ENCODE measurements around the gene NKIRAS2.
A peak's percentile ranks its signal among the peaks of the same experiment; 100 is the strongest.

NKIRAS2 gene

GRCh38 chr17:42059815-42060214 lies 39.9 kb downstream of the NKIRAS2 start:
- no peak for DNase-seq

DNA sequence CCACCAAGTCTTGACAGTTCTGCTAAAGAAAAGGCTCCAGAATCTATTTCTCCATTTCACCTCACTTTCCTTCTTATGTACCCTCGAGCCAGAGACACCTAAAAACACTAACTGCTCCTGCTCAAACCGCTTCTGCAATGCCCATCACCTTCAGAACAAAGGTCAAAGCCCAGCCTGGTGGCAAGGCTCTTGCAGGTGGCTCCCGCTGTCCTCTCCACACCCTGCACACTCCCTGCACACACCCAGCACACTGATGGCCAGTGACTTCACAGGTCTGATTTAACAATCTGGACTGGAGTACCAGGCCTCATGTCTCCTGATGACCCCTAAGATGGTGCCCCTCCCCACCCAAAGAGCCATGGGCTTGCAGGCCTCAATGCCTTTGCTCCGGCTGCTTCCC lies 40.3 kb downstream of the NKIRAS2 start:
- DNase-seq: no peak

DNA sequence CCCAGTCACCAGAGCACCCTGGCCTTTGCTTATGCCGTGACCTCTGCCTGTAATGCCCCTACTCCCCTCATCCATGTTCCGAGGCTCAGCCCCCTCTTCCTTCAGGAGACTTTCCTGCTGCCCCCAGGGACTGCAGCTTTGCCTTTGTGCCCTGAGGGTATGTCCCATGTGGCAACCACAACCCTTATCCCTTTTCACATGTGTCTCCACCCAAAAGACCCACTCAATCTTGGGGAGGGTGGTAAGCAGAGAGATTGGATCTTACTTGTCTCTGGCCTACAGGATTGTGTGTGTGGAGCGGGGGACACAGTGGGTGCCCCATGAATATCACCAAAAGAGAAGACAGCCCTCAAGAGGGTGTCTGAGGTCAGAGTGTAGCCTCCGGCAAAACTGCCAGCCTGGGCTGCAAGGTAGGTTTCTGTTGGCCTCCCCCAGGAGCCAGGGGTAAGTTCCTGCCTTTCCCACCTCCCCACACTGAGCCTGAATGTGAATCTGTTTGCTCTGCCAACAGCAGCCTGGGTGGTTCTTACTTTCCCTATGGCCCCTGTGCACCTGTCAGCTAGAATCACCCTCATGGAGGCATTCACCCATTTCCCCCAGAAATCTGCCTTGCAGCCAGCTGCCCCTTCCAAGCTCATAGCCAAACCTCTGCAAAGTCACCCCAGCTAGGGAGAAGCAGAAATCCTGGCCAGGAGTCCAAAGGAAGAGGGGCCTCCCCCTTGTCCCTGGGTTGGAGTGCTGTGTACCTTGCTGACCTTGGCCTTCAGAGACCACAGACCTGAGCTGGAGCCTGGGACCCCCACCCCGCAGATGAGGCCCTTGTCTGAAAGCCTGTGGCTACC lies 42.0 kb downstream of the NKIRAS2 start:
- DNase-seq: no peak

GRCh38 chr17:42062681-42063080 lies 42.8 kb downstream of the NKIRAS2 start:
- DNase-seq: no peak

DNA sequence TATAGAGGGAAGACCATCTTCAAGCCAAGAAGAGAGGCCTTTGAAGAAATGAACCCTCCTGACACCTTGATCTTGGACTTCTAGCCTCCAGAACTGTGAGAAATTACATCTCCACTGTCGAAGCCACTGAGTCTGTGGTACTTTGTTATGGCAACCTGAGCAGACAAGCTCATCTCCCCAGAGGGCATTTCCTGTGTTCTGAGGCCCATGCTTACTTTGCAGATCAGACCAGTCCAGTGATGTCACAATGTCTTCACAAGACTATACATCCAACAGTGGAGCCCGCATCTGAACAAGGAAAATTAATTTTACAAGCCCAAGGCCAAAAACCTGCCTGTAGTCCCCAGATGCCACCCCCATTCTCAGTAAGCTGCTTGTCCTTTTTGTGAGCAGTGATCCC lies 45.3 kb downstream of the NKIRAS2 start:
- DNase-seq: no peak

DNA sequence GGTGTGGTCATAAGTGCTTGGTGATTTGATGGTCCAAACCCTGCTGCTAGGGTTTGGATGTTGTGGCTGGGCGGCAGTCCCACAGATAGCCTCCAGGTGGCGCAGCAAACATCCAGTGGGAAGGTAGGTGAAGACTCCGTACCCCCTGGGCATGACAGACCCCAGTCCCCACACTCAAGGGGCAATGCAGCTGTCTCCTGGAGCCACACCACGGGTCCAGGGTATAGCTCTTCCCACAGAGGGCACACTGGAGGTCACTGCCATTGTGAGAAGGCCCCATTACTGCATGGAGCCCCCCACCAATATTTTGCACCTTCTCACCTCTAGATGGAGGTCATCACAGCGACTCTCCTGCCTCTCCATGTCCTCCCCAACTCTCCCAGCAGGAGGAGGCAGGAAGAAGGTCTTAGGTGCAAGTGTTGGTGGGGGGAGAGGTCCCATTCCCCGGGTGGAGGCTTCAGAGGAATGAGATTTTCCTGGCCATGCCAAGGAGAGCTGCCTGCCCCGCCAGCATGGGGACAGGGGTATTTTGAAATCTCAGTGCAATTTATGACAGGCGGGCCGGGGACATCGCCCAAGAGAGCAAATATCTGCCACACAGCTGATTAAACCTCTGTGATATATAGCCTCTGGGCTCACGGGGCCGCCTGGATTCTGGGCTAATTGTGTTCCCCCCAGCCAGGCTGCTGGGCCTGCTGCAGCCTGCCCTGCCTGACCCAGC lies 47.6 kb downstream of the NKIRAS2 start:
- DNase-seq: peak; percentile 67

DNA sequence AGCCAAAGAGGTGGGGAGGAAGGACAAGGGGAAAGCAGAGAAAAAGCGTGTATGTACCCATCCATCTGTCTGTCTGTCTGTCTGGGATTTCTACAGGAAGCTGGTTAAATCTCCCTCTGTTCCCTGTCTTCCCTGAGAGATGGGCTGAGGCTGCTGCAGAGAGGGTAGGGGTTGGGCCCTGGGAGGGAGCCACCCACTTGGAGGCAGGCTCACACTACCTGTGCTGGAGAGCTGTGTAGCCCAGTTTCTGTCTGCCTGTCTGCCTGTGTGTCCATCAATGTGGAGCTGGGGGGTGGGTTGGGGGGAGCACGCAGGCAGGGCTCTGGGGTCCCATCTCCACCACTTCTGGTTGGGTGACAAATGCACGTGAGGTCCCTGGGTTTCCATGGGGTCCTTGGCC lies 49.1 kb downstream of the NKIRAS2 start:
- no peak for DNase-seq

- no peak for DNase-seq
Observed at GRCh38 chr17:42071810-42072209, 51.9 kb downstream of the NKIRAS2 start.

- DNase-seq: no peak
Observed at GRCh38 chr17:42072323-42073187, 52.7 kb downstream of the NKIRAS2 start.
